ENCODE results near the gene KRI1. TPM values are rescaled to one million over a fixed set of nuclear protein-coding genes. Genes with fewer than 3 reads are reported as not detected.
A peak's percentile ranks its signal among the peaks of the same experiment; 100 is the strongest.

KRI1 gene
- 10 to 100 TPM; 16.4 to 23.6 (median 17.6) TPM for total RNA-seq

DNA sequence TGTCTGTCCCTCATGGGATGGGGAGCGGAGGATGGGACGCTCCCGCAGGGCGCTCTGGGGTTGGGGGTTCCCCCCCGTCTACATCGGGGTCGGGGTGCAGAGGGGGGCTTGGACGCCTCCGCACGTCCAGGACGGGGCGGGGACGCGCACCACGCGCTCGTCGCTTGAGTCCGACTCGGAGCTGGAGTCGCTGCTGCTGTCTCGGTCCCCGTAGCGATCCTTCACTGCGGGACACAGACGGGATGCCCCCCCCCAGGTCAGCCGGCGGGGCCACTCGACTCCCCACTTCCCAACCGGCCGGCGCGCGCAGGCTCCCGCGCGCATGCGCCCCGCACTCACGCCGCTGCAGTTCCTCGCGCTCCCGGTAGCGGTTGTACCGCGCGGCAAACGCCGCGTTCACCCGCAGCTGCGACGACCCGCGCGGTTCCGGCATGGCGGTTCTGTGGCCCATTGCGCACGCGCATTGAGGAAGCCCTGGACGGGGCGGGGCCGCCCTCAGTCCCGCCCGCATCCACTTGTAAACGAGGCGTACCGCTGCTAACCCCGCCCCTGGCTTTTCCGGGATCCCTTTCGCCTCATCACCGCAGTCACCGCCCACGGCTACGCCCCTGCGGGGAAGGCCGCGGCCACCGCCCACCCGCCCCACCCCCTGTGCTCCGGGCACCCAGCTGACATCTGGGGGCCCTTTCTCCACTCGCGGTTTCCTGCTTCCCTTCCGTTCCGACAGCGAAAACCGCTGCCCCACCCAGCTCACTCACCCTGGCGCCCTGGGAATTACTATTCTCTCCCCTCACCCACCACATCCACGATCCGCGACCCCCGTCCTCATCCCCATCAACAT lies at the start of gene KRI1:
Gene KRI1, minus strand, starts transcription at position 444 of the 841 bp plus-strand sequence. Its CDS starts 11 bp downstream, at position 433.
- intact Hi-C loops (cut with DNase I; ENCODE audit: low total_unique reads): loop anchor here (1.0 kb wide), 1 partner anchor 30 kb away; no protein-coding TSS in a partner anchor
- H3K4me3 ChIP-seq: peak within 1 kb of the TSS; percentile 87 to 91 (median 90)
- H3K27ac ChIP-seq: peak within 1 kb of the TSS; percentile 80 to 89
- TF ChIP-seq, protein P1, sequence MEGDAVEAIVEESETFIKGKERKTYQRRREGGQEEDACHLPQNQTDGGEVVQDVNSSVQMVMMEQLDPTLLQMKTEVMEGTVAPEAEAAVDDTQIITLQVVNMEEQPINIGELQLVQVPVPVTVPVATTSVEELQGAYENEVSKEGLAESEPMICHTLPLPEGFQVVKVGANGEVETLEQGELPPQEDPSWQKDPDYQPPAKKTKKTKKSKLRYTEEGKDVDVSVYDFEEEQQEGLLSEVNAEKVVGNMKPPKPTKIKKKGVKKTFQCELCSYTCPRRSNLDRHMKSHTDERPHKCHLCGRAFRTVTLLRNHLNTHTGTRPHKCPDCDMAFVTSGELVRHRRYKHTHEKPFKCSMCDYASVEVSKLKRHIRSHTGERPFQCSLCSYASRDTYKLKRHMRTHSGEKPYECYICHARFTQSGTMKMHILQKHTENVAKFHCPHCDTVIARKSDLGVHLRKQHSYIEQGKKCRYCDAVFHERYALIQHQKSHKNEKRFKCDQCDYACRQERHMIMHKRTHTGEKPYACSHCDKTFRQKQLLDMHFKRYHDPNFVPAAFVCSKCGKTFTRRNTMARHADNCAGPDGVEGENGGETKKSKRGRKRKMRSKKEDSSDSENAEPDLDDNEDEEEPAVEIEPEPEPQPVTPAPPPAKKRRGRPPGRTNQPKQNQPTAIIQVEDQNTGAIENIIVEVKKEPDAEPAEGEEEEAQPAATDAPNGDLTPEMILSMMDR (IDR thresholded peaks at IDR 0.05): peak; percentile 24 to 51 (median 38)
- TF ChIP-seq POLR2AphosphoS5 (IDR thresholded peaks at IDR 0.05) (peak; percentile 55 to 77 (median 76)), POLR2A (IDR thresholded peaks at IDR 0.05) (peak; percentile 68)
- no peaks in the 10 kb centered on the region for H3K9me3 ChIP-seq
- H3K4me1 ChIP-seq: peaks cover 0 to 12% of the 10 kb centered on the region in 2 donors
- H3K27me3 ChIP-seq: no peaks in the 10 kb centered on the region
- DNase-seq (ENCODE audit: low spot score in 2 of 2): peak; percentile 96 to 97
- no peaks in the 10 kb centered on the region for H3K36me3 ChIP-seq

DNA sequence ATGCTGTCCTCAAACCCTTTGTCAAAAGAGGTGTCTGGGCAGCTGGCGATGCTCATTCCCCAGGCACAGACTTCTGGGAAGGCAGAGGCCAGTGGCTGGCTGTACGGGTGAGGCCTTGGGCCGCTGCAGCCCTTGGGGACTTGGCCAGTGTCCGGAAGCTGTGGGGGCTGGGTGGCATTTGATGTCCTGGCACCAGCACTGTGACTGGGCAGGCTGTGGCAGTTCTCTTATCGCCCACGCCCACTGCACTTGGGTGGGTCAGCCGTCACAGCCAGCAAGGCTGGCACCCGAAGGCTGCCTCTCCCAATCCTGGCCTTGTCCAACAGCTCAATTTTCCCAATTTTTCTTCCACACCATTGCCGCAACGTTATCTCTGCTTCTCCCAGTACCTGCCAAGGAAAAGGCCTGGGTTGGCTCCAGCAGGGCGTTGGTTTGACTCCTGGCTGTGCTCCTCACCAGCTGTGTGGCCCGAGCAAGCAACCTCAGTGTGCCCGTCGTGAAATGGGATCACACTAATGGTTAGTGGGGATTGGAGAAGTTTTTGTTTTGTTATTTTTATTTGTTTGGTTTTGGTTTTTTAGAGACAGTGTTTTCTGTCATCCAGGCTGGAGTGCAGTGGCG lies 46.8 kb upstream of the KRI1 start:
- Histone ChIP-seq H3K27me3 (no peaks in the 10 kb centered on the region), H3K4me3 (peak overlapping the region in 1 of 3 donors; percentile 19), H3K27ac (peak overlapping the region; percentile 66 to 68), H3K4me1 (peaks cover 0 to 16% of the 10 kb centered on the region in 2 donors), H3K9me3 (no peaks in the 10 kb centered on the region), H3K36me3 (no peaks in the 10 kb centered on the region)
- TF ChIP-seq POLR2AphosphoS5 (IDR thresholded peaks at IDR 0.05): peak in 1 of 3 donors; percentile 7
- TF ChIP-seq, protein P1 (IDR thresholded peaks at IDR 0.05): no peak
- DNase-seq (ENCODE audit: low spot score in 2 of 2): no peak
- intact Hi-C loops (cut with DNase I; ENCODE audit: low total_unique reads): no loop called here

DNA sequence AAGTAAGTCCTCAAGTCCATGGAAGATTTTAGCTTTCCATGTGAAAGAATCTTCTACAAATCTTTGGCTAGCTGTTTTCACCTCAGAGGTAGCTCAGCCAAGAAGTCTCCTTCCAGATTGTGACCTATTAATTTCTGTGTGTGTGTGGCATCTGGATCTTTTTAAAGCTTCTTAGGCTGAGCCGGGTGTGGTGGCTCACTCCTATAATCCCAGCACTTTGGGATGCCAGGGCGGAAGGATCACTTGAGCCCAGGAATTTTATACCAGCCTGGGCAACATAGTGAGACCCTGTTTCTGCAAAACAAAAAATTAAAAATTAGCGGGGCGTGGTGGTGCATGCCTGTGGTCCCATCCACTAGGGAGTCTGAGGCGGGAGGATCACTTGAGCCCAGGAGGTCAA lies 46.1 kb upstream of the KRI1 start:
- TF ChIP-seq, protein P1 (IDR thresholded peaks at IDR 0.05): no peak
- no peak for TF ChIP-seq POLR2A (IDR thresholded peaks at IDR 0.05)
- no peak for TF ChIP-seq POLR2AphosphoS5 (IDR thresholded peaks at IDR 0.05)
- no peaks in the 10 kb centered on the region for H3K9me3 ChIP-seq
- no peaks in the 10 kb centered on the region for H3K27me3 ChIP-seq
- peak overlapping the region in 1 of 2 donors; percentile 68 for H3K27ac ChIP-seq
- H3K4me1 ChIP-seq: peaks cover 0 to 16% of the 10 kb centered on the region in 2 donors
- H3K36me3 ChIP-seq: no peaks in the 10 kb centered on the region
- DNase-seq (ENCODE audit: low spot score in 2 of 2): no peak
- H3K4me3 ChIP-seq: no peak overlapping the region
- intact Hi-C loops (cut with DNase I; ENCODE audit: low total_unique reads): no loop called here

DNA sequence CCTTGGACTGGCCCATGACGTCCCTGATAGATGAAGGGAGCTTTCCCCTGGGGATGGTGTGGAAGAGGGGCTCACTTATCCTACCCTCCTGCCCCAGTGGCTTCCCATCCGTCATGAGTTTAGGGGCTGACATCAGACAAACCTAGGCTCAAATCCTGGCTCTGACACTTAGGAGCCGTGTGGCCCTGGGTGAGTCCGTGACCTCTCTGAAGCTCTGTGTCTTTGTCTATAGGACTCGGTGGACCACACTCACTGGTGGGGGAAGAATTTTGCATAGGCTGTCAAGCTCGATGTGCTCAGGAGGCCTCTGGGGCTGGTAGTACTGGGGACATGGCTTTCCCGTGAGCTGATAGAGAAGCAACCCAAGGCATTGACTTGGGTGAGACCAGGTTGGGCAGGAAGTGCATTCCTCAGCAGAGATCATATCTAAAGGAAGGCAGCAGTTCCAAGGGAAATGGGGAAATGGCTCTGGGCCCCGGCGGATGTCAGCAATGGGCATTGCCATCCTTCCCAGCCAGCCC lies 38.7 kb upstream of the KRI1 start:
- no peak for TF ChIP-seq POLR2A (IDR thresholded peaks at IDR 0.05)
- TF ChIP-seq POLR2AphosphoS5 (IDR thresholded peaks at IDR 0.05): peak in 1 of 3 donors; percentile 32
- TF ChIP-seq, protein P1 (IDR thresholded peaks at IDR 0.05): no peak
- Histone ChIP-seq H3K4me3 (peak overlapping the region in 1 of 3 donors; percentile 100), H3K9me3 (no peaks in the 10 kb centered on the region), H3K4me1 (peaks cover 8 to 11% of the 10 kb centered on the region in 2 donors), H3K27ac (peak overlapping the region; percentile 89 to 98), H3K36me3 (no peaks in the 10 kb centered on the region), H3K27me3 (no peaks in the 10 kb centered on the region)
- no peak for DNase-seq (ENCODE audit: low spot score in 2 of 2)
- intact Hi-C loops (cut with DNase I; ENCODE audit: low total_unique reads): no loop called here

All from breast epithelium (tissue), 4 donors.